Chondrocyte (in vitro differentiated cells): ENCODE data around the gene LZTS3. TPM values are rescaled to one million over a fixed set of nuclear protein-coding genes. Genes with fewer than 3 reads are reported as not detected.
"Not testable (repeated sequence)": the region's sequence is repeated elsewhere in the genome, so short reads cannot be mapped to it uniquely, and the experiment has no call there.

Source experiments
- DNase-seq: peaks from one replicate; pipeline ENCODE4 v3.0.0; 2021; ENCODE audit warnings: mixed read lengths, low spot score
- H3K27ac Mint-ChIP-seq: one replicate; pipeline ENCODE4 v1.8.0; 2021; ENCODE audit warnings: mild to moderate bottlenecking, moderate library complexity, mixed read lengths; ENCODE audit not compliant: unreplicated experiment
- H3K27me3 Mint-ChIP-seq: 2 replicates; pipeline ENCODE4 v1.8.0; 2021; ENCODE audit warnings: low read depth, mixed read lengths
- H3K36me3 Mint-ChIP-seq: 2 replicates; pipeline ENCODE4 v1.8.0; 2021; ENCODE audit warnings: low read depth, mixed read lengths
- H3K4me1 Mint-ChIP-seq: 2 replicates; pipeline ENCODE4 v1.8.0; 2021; ENCODE audit warnings: low read depth, mild to moderate bottlenecking, mixed read lengths
- H3K4me3 Mint-ChIP-seq: one replicate; pipeline ENCODE4 v1.8.0; 2021; ENCODE audit warnings: mild to moderate bottlenecking, moderate library complexity, mixed read lengths; ENCODE audit not compliant: unreplicated experiment
- H3K9me3 Mint-ChIP-seq: 2 replicates; pipeline ENCODE4 v1.8.0; 2021; ENCODE audit warnings: low read depth, mixed read lengths
- CTCF ChIP-seq: fragments of 200-600 bp; sonication (generic); IDR thresholded peaks from 2 replicates; pipeline ENCODE4 v1.5.0; 2021; ENCODE audit warnings: antibody characterized with exemption, mild to moderate bottlenecking, moderate library complexity
- total RNA-seq: library from RNA; stranded (reverse); gene quantifications from 3 replicates; pipeline ENCODE4 v1.2.1, GENCODE V29; 2021

Gene LZTS3
- total RNA-seq, 1 donor from 2014 or later: 8.1 TPM

GRCh38 chr20:3188823-3189413 is 15.6 kb upstream of the LZTS3 start:
- Mint-ChIP-seq H3K4me3 (no peak overlapping the region), H3K9me3 (no peaks in the 10 kb centered on the region), H3K36me3 (peaks cover 22% of the 10 kb centered on the region), H3K27ac (peak overlapping the region; percentile 10), H3K4me1 (no peaks in the 10 kb centered on the region), H3K27me3 (no peaks in the 10 kb centered on the region)
- no peak for TF ChIP-seq CTCF
- DNase-seq: no peak

- not testable (repeated sequence) for H3K9me3 Mint-ChIP-seq, H3K27ac Mint-ChIP-seq, DNase-seq, H3K4me1 Mint-ChIP-seq, H3K27me3 Mint-ChIP-seq, H3K4me3 Mint-ChIP-seq
- H3K36me3 Mint-ChIP-seq: peaks cover 21% of the 10 kb centered on the region
Measured at GRCh38 chr20:3187861-3188260, 14.5 kb upstream of the LZTS3 start.

GRCh38 chr20:3183896-3184612 is 10.7 kb upstream of the LZTS3 start:
- H3K27me3 Mint-ChIP-seq: no peaks in the 10 kb centered on the region
- peaks cover 4% of the 10 kb centered on the region for H3K4me1 Mint-ChIP-seq
- no peak overlapping the region for H3K27ac Mint-ChIP-seq
- H3K4me3 Mint-ChIP-seq: no peak overlapping the region
- TF ChIP-seq CTCF: no peak
- no peaks in the 10 kb centered on the region for H3K36me3 Mint-ChIP-seq
- no peak for DNase-seq
- no peaks in the 10 kb centered on the region for H3K9me3 Mint-ChIP-seq

GRCh38 chr20:3182429-3182828 is 9.1 kb upstream of the LZTS3 start:
- not testable (repeated sequence) for H3K4me3 Mint-ChIP-seq, H3K27ac Mint-ChIP-seq, H3K9me3 Mint-ChIP-seq, H3K27me3 Mint-ChIP-seq, H3K4me1 Mint-ChIP-seq, H3K36me3 Mint-ChIP-seq, DNase-seq

GRCh38 chr20:3181270-3181669 is 7.9 kb upstream of the LZTS3 start:
- Mint-ChIP-seq H3K4me1 (peaks cover 4% of the 10 kb centered on the region), H3K27me3 (no peaks in the 10 kb centered on the region), H3K9me3 (no peaks in the 10 kb centered on the region), H3K36me3 (no peaks in the 10 kb centered on the region), H3K4me3 (no peak overlapping the region), H3K27ac (peak overlapping the region; percentile 27)
- no peak for DNase-seq
- no peak for TF ChIP-seq CTCF

GRCh38 chr20:3180319-3180718 is 7.0 kb upstream of the LZTS3 start:
- H3K36me3 Mint-ChIP-seq: no peaks in the 10 kb centered on the region
- H3K4me1 Mint-ChIP-seq: peaks cover 10% of the 10 kb centered on the region
- no peaks in the 10 kb centered on the region for H3K9me3 Mint-ChIP-seq
- no peak for TF ChIP-seq CTCF
- H3K27ac Mint-ChIP-seq: no peak overlapping the region
- no peaks in the 10 kb centered on the region for H3K27me3 Mint-ChIP-seq
- no peak overlapping the region for H3K4me3 Mint-ChIP-seq
- DNase-seq: peak; percentile 1
